Calu3 (cell line): ENCODE measurements around the gene GCNT2. TPM values are rescaled to one million over a fixed set of nuclear protein-coding genes. Genes with fewer than 3 reads are reported as not detected.

Experiments
- BruUV-seq: library from RNA; stranded (reverse); fragments of 400-500 nt; replicated peaks from 2 replicates; lab custom pipeline; 2021; lab: Mats Ljungman, UMichigan
- CTCF ChIA-PET: fragments of 300-600 bp; sonication (Branson Sonifier 250); formaldehyde crosslinking; loops from one replicate; lab custom pipeline; 2022; ENCODE audit warnings: antibody characterized with exemption; lab: Charles Lee
- DNase-seq: peaks from one replicate; pipeline ENCODE4 v3.0.0; 2022
- H3K27ac Mint-ChIP-seq: one replicate; pipeline ENCODE4 v1.8.0; 2022; ENCODE audit warnings: mixed read lengths; ENCODE audit not compliant: unreplicated experiment
- H3K27me3 Mint-ChIP-seq: one replicate; pipeline ENCODE4 v1.8.0; 2022; ENCODE audit warnings: mixed read lengths; ENCODE audit not compliant: unreplicated experiment
- H3K36me3 Mint-ChIP-seq: one replicate; pipeline ENCODE4 v1.8.0; 2022; ENCODE audit warnings: mild to moderate bottlenecking, moderate library complexity, mixed read lengths; ENCODE audit not compliant: insufficient read depth, unreplicated experiment
- H3K4me1 Mint-ChIP-seq: one replicate; pipeline ENCODE4 v1.8.0; 2022; ENCODE audit warnings: mild to moderate bottlenecking, low read depth, mixed read lengths; ENCODE audit not compliant: unreplicated experiment
- H3K4me3 Mint-ChIP-seq: one replicate; pipeline ENCODE4 v1.8.0; 2022; ENCODE audit warnings: mild to moderate bottlenecking, low read depth, moderate library complexity, mixed read lengths; ENCODE audit not compliant: unreplicated experiment
- H3K9me3 Mint-ChIP-seq: one replicate; pipeline ENCODE4 v1.8.0; 2022; ENCODE audit warnings: low read depth, mixed read lengths; ENCODE audit not compliant: unreplicated experiment
- intact Hi-C: fragments of 100-400 bp; cut with micrococcal nuclease; formaldehyde crosslinking; loops from one replicate; pipeline ENCODE4 v1.10.0; 2022; ENCODE audit not compliant: unreplicated experiment
- total RNA-seq: library from RNA; stranded (reverse); gene quantifications from 2 replicates; pipeline ENCODE4 v1.2.3, GENCODE V29; 2022
- TF ChIP-seq, protein P1 (sequence below): fragments of 200-600 bp; IDR thresholded peaks from one replicate; pipeline ENCODE4 v1.8.0; 2022; ENCODE audit warnings: antibody characterized with exemption; ENCODE audit not compliant: unreplicated experiment

The GCNT2 gene
- total RNA-seq, 1 experiment from 2014 or later: 18.0 TPM

DNA sequence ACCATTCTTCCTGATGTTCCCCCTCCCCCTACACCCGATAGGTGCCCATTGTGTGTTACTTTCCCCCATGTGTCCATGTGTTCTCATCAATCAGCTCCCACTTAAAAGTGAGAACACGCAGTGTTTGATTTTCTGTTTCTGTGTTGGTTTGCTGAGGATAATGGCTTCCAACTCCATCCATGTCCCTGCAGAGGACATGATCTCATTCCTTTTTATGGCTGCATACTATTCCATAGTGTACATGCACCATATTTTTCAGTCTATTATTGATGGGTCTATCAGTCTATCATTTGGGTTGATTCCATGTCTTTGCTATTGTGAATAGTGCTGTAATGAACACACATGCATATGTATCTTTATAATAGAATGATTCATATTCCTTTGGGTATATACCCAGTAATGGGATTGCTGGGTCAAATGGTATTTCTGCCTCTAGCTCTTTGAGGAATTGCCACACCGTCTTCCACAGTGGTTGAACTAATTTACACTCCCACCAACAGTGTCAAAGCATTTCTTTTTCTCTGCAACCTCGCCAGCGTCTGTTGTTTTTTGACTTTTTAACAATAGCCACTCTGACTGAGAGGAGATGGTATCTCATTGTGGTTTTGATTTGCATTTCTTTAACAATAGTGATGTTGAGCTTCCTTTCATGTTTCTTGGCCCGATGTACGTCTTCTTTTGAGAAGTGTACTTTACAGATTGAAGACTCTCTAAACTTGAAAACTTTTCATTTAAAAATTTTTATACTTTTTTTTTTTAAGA, 41.0 kb upstream of the GCNT2 start:
- DNase-seq: no peak
- Mint-ChIP-seq H3K36me3 (no peaks in the 10 kb centered on the region), H3K4me3 (no peak overlapping the region), H3K9me3 (no peaks in the 10 kb centered on the region), H3K27me3 (no peaks in the 10 kb centered on the region), H3K4me1 (peaks cover 12% of the 10 kb centered on the region), H3K27ac (no peak overlapping the region)
- CTCF ChIA-PET: no interaction called here
- TF ChIP-seq, protein P1, sequence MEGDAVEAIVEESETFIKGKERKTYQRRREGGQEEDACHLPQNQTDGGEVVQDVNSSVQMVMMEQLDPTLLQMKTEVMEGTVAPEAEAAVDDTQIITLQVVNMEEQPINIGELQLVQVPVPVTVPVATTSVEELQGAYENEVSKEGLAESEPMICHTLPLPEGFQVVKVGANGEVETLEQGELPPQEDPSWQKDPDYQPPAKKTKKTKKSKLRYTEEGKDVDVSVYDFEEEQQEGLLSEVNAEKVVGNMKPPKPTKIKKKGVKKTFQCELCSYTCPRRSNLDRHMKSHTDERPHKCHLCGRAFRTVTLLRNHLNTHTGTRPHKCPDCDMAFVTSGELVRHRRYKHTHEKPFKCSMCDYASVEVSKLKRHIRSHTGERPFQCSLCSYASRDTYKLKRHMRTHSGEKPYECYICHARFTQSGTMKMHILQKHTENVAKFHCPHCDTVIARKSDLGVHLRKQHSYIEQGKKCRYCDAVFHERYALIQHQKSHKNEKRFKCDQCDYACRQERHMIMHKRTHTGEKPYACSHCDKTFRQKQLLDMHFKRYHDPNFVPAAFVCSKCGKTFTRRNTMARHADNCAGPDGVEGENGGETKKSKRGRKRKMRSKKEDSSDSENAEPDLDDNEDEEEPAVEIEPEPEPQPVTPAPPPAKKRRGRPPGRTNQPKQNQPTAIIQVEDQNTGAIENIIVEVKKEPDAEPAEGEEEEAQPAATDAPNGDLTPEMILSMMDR: no peak
- intact Hi-C loops: no loop called here
- BruUV-seq: no TSS peak

DNA sequence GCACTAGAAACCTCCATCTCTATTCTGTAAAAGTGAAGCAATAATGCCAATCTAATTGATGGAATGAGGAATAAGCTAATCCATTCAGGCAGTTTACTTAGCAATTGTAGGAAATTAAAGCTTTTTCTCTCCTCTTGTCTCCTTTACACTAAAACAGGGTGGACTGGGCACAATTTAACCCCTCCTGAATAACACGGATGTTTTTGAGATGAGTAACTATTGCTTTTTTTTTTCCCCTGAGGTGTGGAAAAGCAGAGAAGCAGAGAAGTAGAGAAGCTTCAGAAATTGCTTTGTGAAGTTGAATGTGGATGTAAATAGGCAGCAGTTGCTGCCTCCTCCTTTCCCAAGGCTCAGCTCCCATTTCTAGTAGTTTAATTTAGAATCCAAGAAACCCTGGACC, 40.0 kb upstream of the GCNT2 start:
- peaks cover 12% of the 10 kb centered on the region for H3K4me1 Mint-ChIP-seq
- no peaks in the 10 kb centered on the region for H3K27me3 Mint-ChIP-seq
- TF ChIP-seq, protein P1: no peak
- no peaks in the 10 kb centered on the region for H3K9me3 Mint-ChIP-seq
- no peak overlapping the region for H3K4me3 Mint-ChIP-seq
- H3K27ac Mint-ChIP-seq: no peak overlapping the region
- no peak for DNase-seq
- H3K36me3 Mint-ChIP-seq: no peaks in the 10 kb centered on the region
- CTCF ChIA-PET: interaction anchor here (0.6 kb wide), 1 partner anchor 14 kb away, joined by 4 read pairs; no protein-coding TSS in a partner anchor
- BruUV-seq: no TSS peak
- intact Hi-C loops: no loop called here

DNA sequence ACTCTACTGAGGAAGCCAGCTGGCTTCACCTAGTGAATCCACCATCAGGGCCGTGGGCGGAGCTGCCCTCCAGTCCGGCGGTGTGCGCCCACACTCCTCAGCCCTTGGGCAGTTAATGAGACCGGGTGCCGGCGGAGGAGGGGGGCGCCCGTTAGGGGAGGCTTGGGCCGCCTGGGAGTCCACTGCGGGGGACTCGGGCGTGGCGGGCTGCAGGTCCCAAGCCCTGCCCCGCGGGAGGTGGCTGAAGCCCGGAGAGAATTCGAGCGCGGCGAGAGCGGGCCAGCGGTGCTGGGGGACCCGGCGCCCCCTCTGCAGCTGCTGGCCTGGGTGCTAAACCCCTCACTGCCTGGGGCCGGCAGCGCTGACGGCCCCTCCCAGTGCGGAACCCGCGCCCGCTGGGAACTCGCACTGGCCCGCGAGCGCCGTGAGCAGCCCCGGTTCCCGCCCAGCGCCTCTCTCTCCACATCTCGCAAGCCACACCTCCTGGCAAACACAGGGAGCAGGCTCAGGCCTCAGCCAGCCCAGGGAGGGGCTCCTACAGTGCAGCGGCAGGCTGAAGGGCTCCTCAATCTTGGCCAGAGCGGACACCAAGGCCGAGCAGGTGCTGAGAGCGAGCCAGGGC, 38.4 kb upstream of the GCNT2 start:
- no peak for DNase-seq
- no peaks in the 10 kb centered on the region for H3K36me3 Mint-ChIP-seq
- no peak overlapping the region for H3K4me3 Mint-ChIP-seq
- TF ChIP-seq, protein P1: no peak
- H3K9me3 Mint-ChIP-seq: no peaks in the 10 kb centered on the region
- peaks cover 12% of the 10 kb centered on the region for H3K4me1 Mint-ChIP-seq
- no peak overlapping the region for H3K27ac Mint-ChIP-seq
- CTCF ChIA-PET: interaction anchor here (0.6 kb wide), 1 partner anchor 17 kb away, joined by 4 read pairs; no protein-coding TSS in a partner anchor
- intact Hi-C loops: no loop called here
- H3K27me3 Mint-ChIP-seq: no peaks in the 10 kb centered on the region
- no TSS peak for BruUV-seq

DNA sequence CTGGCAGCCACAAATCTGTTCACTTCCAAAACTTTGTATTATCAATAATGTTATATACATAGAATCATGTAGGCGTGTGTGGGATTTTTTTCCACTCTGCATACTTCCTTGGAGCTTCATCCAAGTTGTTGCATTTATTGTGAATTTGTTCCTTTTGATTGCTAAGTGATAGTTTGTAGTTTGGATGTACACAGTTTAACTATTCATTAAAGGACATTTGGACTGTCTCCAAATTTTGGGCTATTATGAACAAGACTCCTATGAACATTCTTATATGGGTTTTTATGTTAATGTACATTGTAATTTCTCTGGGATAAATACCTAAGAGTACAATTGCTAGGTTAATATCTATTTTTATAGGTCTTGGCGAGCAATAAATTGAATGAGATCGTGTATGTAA, 36.2 kb upstream of the GCNT2 start:
- Mint-ChIP-seq H3K27me3 (no peaks in the 10 kb centered on the region), H3K4me1 (peaks cover 12% of the 10 kb centered on the region), H3K27ac (no peak overlapping the region), H3K4me3 (no peak overlapping the region), H3K9me3 (no peaks in the 10 kb centered on the region), H3K36me3 (no peaks in the 10 kb centered on the region)
- TF ChIP-seq, protein P1: no peak
- BruUV-seq: no TSS peak
- intact Hi-C loops: no loop called here
- CTCF ChIA-PET: no interaction called here
- DNase-seq: no peak
